Lower lobe of right lung (tissue), 2 donors: ENCODE measurements around the gene INHBB. TPM values are rescaled to one million over a fixed set of nuclear protein-coding genes. Genes with fewer than 3 reads are reported as not detected.

ENCODE experiments used
- ATAC-seq, 2 donors: fragments of 200-7000 bp; cut with Tn5 transposase; one replicate each; pipeline ENCODE4 v1.9.1; 2020 to 2022; ENCODE audit warnings: mild to moderate bottlenecking in 2 of 2, moderate library complexity in 2 of 2
- DNase-seq: peaks from one replicate; pipeline ENCODE4 v3.0.0-alpha.2; 2020
- H3K27ac ChIP-seq: fragments of 200-600 bp; one replicate; pipeline ENCODE4 v1.8.0; 2022
- H3K27me3 ChIP-seq: fragments of 200-600 bp; one replicate; pipeline ENCODE4 v1.8.0; 2022; ENCODE audit warnings: low read depth
- H3K36me3 ChIP-seq: fragments of 200-600 bp; one replicate; pipeline ENCODE4 v1.8.0; 2022; ENCODE audit warnings: mild to moderate bottlenecking
- H3K4me1 ChIP-seq: fragments of 200-600 bp; one replicate; pipeline ENCODE4 v1.8.0; 2022
- H3K4me3 ChIP-seq: fragments of 200-600 bp; one replicate; pipeline ENCODE4 v1.8.0; 2022; ENCODE audit warnings: mild to moderate bottlenecking
- H3K9me3 ChIP-seq: fragments of 200-600 bp; one replicate; pipeline ENCODE4 v1.8.0; 2022
- CTCF ChIP-seq: fragments of 200-600 bp; IDR thresholded peaks from one replicate; pipeline ENCODE4 v1.8.0; 2022; ENCODE audit warnings: antibody characterized with exemption, mild to moderate bottlenecking
- intact Hi-C: fragments of 100-400 bp; cut with DNase I; formaldehyde crosslinking; loops from one replicate; pipeline ENCODE4 v1.11.0; 2022
- total RNA-seq: library from RNA; stranded (reverse); fragmentation: NEBNext Ultra II Directional; extraction: Animal tissue kit (Norgen Biotek cat#: 25700); gene quantifications from one replicate; pipeline ENCODE4 v1.2.1, GENCODE V29; 2021
- donor health status: DM: no; HTN: yes; CAD: no; lungs with severe emphysema.

The INHBB gene
- total RNA-seq, 1 donor from 2014 or later: 5.2 TPM

DNA sequence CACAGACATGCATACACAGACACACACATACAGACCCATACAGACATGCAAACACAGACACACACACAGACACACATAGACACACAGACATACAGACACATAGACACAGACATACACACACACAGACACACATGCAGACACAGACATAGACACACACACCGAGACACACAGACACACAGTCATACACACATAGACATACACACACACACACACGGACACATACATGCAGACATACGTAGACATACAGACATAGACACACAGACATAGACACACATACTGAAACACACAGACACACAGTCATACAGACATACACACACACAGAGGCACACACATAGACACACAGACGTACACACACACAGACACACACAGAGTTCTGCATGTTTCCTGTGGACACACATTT, 26.9 kb downstream of the INHBB start:
- intact Hi-C loops: no loop called here
- Histone ChIP-seq H3K9me3 (no peaks in the 10 kb centered on the region), H3K4me3 (no peak overlapping the region), H3K4me1 (no peaks in the 10 kb centered on the region), H3K36me3 (no peaks in the 10 kb centered on the region), H3K27ac (no peak overlapping the region), H3K27me3 (peaks cover 10% of the 10 kb centered on the region)
- DNase-seq: no peak
- ATAC-seq: no peak
- no peak for TF ChIP-seq CTCF

- Histone ChIP-seq H3K36me3 (no peaks in the 10 kb centered on the region), H3K27me3 (peaks cover 11% of the 10 kb centered on the region), H3K4me3 (no peak overlapping the region), H3K9me3 (no peaks in the 10 kb centered on the region), H3K4me1 (no peaks in the 10 kb centered on the region), H3K27ac (no peak overlapping the region)
- intact Hi-C loops: no loop called here
- ATAC-seq: no peak
- DNase-seq: no peak
- no peak for TF ChIP-seq CTCF
Measured at GRCh38 chr2:120373424-120373823, 27.5 kb downstream of the INHBB start.

GRCh38 chr2:120374821-120375220, 28.9 kb downstream of the INHBB start:
- ATAC-seq: no peak
- H3K4me1 ChIP-seq: no peaks in the 10 kb centered on the region
- no peak overlapping the region for H3K27ac ChIP-seq
- no peak for TF ChIP-seq CTCF
- intact Hi-C loops: no loop called here
- peaks cover 11% of the 10 kb centered on the region for H3K27me3 ChIP-seq
- no peaks in the 10 kb centered on the region for H3K36me3 ChIP-seq
- H3K4me3 ChIP-seq: no peak overlapping the region
- no peak for DNase-seq
- no peaks in the 10 kb centered on the region for H3K9me3 ChIP-seq

GRCh38 chr2:120375251-120376020, 29.5 kb downstream of the INHBB start:
- intact Hi-C loops: no loop called here
- H3K9me3 ChIP-seq: no peaks in the 10 kb centered on the region
- H3K27me3 ChIP-seq: peaks cover 11% of the 10 kb centered on the region
- H3K36me3 ChIP-seq: no peaks in the 10 kb centered on the region
- H3K4me1 ChIP-seq: no peaks in the 10 kb centered on the region
- H3K27ac ChIP-seq: no peak overlapping the region
- H3K4me3 ChIP-seq: no peak overlapping the region
- no peak for ATAC-seq
- no peak for DNase-seq
- TF ChIP-seq CTCF: no peak

DNA sequence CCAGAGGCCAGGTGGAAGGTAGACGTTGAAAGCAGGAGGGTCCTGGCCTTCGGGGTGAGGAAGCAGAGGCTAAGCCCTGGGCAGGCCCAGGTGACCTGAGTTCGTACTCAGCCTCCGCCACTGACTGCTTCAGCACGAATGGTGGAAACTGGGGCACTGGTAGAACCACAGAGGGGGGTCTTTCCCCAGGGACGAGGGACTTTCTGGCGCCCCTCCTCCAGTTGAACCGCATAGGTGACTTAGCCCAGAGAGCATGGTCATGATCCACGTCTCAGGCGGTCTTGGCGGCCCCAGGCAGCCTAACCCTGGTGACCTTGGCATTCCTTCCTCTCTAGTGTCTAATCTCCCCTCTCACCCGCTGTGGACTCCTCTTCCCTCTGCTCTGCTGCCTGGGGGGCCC, 30.2 kb downstream of the INHBB start:
- peaks cover 11% of the 10 kb centered on the region for H3K27me3 ChIP-seq
- no peaks in the 10 kb centered on the region for H3K4me1 ChIP-seq
- DNase-seq (no peak), ATAC-seq (no peak)
- intact Hi-C loops: no loop called here
- no peak for TF ChIP-seq CTCF
- H3K36me3 ChIP-seq: no peaks in the 10 kb centered on the region
- no peak overlapping the region for H3K4me3 ChIP-seq
- no peak overlapping the region for H3K27ac ChIP-seq
- H3K9me3 ChIP-seq: no peaks in the 10 kb centered on the region
